NCI-H2081 treated with DMSO at 0.1 percent for 48 hours (cell line): Measurements from ENCODE around the gene S100A7A.
"Not testable (repeated sequence)": the region's sequence is repeated elsewhere in the genome, so short reads cannot be mapped to it uniquely, and the experiment has no call there.

Experiments used
- DNase-seq: peaks from one replicate; lab custom pipeline; 2025; lab: John Stamatoyannopoulos, UW

Gene S100A7A

GRCh38 chr1:153426809-153427208, 10.5 kb downstream of the S100A7A start:
- DNase-seq: no peak

GRCh38 chr1:153428073-153428638, 11.8 kb downstream of the S100A7A start:
- DNase-seq: no peak

GRCh38 chr1:153428791-153429190, 12.5 kb downstream of the S100A7A start:
- DNase-seq: no peak

GRCh38 chr1:153429266-153430165, 13.2 kb downstream of the S100A7A start:
- peak; percentile 97 for DNase-seq

- DNase-seq: no peak
Measured at GRCh38 chr1:153430166-153430553, 13.8 kb downstream of the S100A7A start.

DNA sequence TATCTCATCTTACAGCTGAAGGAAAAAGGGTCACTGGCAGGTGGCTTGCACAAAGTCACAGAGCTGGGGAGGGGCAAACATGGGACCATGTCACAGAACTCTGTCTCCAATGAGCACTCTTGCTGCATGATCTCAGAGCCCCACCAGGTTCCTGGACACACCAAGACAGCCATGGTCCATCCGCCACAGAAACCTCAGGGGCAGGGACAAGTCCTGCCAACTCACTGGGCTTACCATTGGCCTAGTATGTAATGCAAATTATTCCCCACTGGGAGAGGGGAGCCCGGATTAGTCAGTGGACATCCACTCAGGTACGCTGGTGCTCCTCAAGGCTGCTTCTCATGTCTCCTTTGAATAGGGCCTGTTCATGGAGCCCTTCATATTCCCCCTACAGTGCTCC, 14.2 kb downstream of the S100A7A start:
- DNase-seq: no peak

DNA sequence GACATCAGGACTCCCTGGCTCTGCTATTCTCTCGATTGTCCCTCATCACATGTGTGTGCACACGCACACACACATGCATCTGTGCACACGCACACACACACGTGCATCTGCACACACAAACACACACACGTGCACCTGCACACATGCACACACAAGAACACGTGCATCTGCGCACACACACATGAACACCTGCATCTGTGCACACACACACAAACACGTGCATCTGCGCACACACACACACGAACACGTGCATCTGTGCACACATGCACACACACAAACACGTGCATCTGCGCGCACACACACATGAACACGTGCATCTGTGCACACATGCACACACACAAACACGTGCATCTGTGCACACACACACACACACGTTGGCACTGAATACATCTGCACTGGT, 14.7 kb downstream of the S100A7A start:
- no peak for DNase-seq

DNA sequence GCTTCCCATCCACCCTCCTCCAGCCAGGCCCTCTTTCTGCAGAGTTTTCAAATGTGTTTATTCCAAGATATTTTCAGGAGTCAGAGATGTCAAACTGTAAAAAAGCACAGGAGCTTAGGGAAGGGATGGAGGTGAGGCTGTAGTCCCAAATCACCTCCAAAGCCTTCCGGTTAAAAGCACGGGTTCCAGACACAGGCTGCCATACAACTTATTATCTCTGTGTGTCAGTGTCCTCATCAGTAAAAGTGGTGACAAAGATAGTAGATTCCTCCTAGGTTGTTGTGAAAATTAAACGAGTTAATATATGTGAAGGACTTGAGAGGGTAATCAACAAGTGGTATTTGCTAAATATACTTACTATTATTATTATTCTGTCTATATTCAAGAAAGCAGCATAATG, 15.1 kb downstream of the S100A7A start:
- no peak for DNase-seq

- DNase-seq: no peak
Measured at GRCh38 chr1:153431928-153432327, 15.6 kb downstream of the S100A7A start.

DNA sequence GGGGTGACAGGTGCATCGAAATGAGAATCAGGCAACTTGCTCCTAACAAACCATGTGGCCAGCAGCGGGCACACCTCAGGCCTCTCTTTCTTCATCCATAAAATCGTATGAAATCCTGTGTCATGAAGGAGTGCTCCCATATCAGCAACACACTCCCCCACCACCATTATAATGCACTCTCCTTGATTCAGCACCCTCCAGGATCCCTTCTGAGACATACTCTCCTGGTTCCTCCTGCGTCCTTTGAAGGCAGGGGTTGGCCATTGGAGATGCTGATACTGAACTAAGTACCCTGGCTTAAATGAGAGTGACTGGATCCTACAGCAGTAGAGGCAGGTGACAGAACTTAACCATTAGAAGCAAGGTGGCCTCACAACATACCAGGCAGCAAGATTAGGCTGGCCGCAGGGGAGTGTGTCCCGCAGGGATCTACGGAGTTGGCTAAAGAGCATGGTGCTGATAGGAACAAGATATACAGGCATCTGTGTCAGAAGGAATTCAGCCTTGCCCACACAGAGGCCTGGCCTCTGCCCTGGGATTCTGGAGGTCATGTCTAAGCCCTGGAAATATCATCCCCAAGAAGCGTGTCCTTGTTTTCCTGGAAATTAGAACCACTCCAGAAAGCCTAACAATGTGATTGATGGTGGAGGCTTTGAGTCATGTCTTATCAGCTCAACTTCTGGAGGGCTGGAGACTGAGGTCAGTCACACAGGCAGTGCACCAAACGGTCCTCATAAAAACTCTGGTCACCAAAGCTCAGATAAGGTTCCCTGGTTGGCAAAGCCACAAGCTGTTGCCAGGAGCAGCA, 16.8 kb downstream of the S100A7A start:
- no peak for DNase-seq

- DNase-seq: no peak
Measured at GRCh38 chr1:153434746-153435455, 18.6 kb downstream of the S100A7A start.

DNA sequence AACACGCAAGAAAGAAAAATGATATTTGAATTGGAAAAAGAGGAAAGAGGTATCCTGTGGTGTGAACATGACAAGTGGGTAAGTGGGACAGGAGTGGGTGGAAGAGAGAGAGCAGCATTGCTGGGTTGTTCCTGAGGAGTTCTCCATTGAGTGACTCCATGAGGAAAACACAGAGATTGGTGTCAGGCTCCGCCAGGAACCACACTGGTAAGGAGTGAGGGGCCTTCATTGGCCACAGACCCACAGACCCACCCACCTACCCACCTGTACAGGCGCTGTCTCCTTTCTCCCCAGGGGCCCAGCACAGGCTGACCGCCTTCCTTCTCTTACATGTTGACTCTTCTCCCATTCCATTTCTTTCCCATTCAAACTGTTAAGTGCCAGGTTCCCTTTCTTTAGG, 20.9 kb downstream of the S100A7A start:
- no peak for DNase-seq

DNA sequence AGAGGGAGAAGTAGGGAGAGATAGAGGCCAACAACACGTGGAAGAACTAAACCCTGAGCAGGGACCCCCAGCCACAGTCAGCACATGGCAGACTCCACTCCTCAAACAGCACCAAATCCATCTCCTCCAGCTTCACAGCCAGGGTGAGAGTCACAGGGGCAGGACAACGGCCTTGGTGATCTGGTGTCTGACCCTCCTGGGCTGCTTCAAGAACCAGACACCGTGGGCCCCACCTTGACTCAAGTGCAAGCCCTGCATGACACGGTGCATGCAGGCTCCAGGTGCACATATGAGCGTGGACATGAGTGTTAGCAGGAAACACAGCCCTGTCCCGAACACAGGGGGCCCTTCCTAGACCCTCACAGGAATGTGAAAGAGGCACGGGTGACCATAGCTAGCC, 22.3 kb downstream of the S100A7A start:
- DNase-seq: no peak

DNA sequence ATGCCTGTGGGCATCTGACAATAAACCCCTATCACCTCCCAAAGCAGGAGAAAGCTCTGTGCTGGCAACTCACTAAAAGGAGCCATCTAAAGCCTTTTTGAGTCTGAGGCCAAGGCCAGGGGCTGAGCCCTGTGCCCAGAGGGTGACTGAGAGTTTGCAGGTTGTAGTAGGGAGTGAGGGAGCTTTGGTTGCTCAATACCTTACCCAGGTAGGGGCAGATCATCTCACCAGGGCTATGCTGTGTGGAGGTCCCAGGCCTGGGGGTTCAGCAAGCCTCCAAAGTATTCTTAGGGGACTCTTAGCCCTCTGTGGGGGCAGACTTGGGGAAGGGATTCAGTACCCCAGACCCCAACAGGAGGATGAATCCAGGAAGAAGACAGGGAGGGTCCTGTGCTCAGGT, 23.0 kb downstream of the S100A7A start:
- DNase-seq: no peak

GRCh38 chr1:153441238-153441755, 25.0 kb downstream of the S100A7A start:
- no peak for DNase-seq

DNA sequence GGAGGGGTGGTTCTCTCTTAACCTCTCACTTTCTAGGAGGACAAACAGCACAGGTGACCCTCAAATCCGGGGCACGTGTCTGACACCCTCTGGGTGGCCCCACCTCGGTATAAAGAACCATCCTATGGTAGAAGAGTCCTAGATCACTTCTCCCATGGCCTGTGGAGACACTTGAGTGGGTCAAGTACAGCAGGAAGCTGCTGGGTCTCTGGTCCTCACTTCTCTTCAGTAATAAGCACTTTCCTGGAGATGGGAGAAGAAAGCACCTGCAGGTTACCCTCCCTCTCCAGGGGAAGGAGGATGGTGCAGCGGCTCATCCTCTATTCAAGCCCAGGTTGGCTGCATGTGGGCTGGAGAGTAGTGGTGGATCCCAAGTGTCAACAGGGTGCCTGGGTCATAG, 27.2 kb downstream of the S100A7A start:
- DNase-seq: no peak

DNA sequence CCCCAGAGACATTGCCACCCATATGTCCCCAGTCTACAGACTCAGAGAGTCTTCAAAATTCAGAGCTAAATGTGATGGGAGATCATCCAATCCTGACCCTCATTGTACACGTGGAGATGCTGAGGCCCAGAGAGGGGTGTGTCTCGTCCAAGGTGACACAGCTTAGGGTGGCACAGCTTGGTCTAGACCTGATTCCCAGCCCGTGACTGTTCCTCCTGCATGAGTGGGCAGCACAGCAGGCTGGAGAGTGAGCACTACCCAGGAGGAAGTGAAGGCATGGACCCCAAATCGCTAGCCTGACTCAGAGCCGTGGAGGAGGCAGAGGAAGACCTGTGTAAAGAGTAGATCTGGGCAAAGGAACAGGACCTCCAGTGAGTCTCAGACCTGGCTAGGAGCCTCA, 27.8 kb downstream of the S100A7A start:
- no peak for DNase-seq

GRCh38 chr1:153447498-153448170, 31.3 kb downstream of the S100A7A start:
- DNase-seq: no peak

GRCh38 chr1:153448851-153449250, 32.5 kb downstream of the S100A7A start:
- not testable (repeated sequence) for DNase-seq

DNA sequence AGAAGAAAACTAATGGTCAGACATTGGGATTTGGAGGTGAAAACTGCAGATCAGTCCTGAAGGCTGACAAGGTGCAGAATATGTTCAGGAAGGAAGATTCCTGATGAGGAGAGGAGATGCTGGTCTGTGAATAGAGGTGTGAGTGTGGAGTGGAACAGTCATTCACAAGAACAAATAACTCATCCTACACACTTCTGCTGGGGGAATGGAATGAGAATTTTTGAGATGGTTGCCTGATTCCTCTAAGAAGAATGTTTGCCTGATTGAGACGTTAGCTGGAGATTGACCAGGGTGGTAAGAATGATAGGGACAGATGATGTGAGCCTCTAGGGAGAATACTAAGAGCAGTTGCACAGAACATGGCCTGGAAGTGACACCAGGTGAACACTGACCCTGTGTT, 40.1 kb downstream of the S100A7A start:
- DNase-seq: no peak

DNA sequence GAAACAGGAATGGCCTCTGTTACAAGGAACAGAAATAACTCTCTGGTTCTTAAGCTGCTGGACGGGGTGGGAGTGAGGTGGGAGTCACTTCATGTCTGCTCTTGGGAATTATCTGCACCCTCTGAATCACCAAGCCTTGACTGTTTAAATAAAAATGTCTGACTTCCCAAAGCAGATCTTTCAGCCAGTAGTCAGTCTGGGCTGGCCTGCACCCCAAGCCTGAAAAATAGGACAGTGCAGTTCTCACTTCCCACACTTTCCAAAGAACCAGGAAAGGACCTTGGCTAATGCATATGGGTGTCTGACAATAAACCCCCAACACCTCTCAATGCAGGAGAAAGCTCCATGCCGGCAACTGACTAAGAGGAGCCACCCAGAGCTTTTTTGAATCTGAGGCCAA, 43.3 kb downstream of the S100A7A start:
- no peak for DNase-seq
